Lung (tissue), 16 donors: ENCODE measurements around the gene FHIP2A. TPM values are rescaled to one million over a fixed set of nuclear protein-coding genes. Genes with fewer than 3 reads are reported as not detected.
"Not testable (repeated sequence)": the region's sequence is repeated elsewhere in the genome, so short reads cannot be mapped to it uniquely, and the experiment has no call there.

ENCODE experiments used
- ATAC-seq: fragments of 200-7000 bp; cut with Tn5 transposase; one replicate; pipeline ENCODE4 v1.9.1; 2020; ENCODE audit warnings: moderate number of reproducible peaks; ENCODE audit not compliant: insufficient read depth, low FRiP score
- DNase-seq, 3 donors: peaks; one replicate each; pipeline ENCODE4 v3.0.0-alpha.2; 2013 to 2017
- H3K27ac ChIP-seq, 2 donors: one replicate each; pipeline ENCODE4 v1.5.1; 2013; ENCODE audit warnings: mild to moderate bottlenecking in 2 of 2, moderate library complexity in 2 of 2, control low read depth in 1 of 2, inconsistent platforms in 1 of 2, low read depth in 1 of 2, low read length in 1 of 2
- H3K27me3 ChIP-seq, 3 donors: one replicate each; pipeline ENCODE4 v1.5.1; 2013; ENCODE audit warnings: low read length in 2 of 3; ENCODE audit not compliant: control insufficient read depth in 3 of 3, insufficient read depth in 3 of 3
- H3K36me3 ChIP-seq, 4 donors: one replicate each; pipeline ENCODE4 v1.5.1; 2013; ENCODE audit warnings: low read length in 4 of 4, mild to moderate bottlenecking in 1 of 4, moderate library complexity in 1 of 4; ENCODE audit not compliant: control insufficient read depth in 4 of 4, insufficient read depth in 4 of 4
- H3K4me1 ChIP-seq, 5 donors: one replicate each; pipeline ENCODE4 v1.5.1; 2013; ENCODE audit warnings: low read length in 5 of 5, mild to moderate bottlenecking in 2 of 5, moderate library complexity in 1 of 5; ENCODE audit not compliant: control insufficient read depth in 5 of 5, insufficient read depth in 5 of 5
- H3K4me3 ChIP-seq: one replicate; pipeline ENCODE4 v1.5.1; 2013; ENCODE audit warnings: mild to moderate bottlenecking, control low read depth, moderate library complexity
- H3K9ac ChIP-seq, 2 donors: one replicate each; pipeline ENCODE4 v1.5.1; 2013; ENCODE audit warnings: low read length in 2 of 2, control low read depth in 1 of 2; ENCODE audit not compliant: insufficient read depth in 1 of 2
- H3K9me3 ChIP-seq, 4 donors: one replicate each; pipeline ENCODE4 v1.5.1; 2013; ENCODE audit warnings: low read length in 3 of 4, mild to moderate bottlenecking in 1 of 4, moderate library complexity in 1 of 4; ENCODE audit not compliant: control insufficient read depth in 4 of 4, insufficient read depth in 3 of 4
- whole genome bisulfite sequencing, 2 donors: extraction: QIAGEN DNeasy Blood & Tissue Kit; methylation state at CpG; one replicate each; pipeline ENCODE4 v1.1.7; 2013; 5-methylcytosine and 5-hydroxymethylcytosine counted together
- long read RNA-seq, 5 donors: transcript quantifications; one replicate each; lab custom pipeline, GENCODE V29; 2026
- polyA plus RNA-seq, 2 donors: library from polyadenylated mRNA; stranded (reverse); fragments of 200-250 nt; gene quantifications; one replicate each; pipeline ENCODE4 v1.2.1, GENCODE V29; 2013
- total RNA-seq, 2 donors: library from RNA; depleted of rRNA in 1 of 2; stranded (reverse); fragments of >200 nt in 1 of 2; gene quantifications; one replicate each; pipeline ENCODE4 v1.2.1, GENCODE V29; 2014 to 2021
- TF ChIP-seq, protein P1 (sequence below): IDR thresholded peaks from 2 replicates; pipeline ENCODE4 v1.5.1; 2012; ENCODE audit warnings: mild to moderate bottlenecking; ENCODE audit errors: control extremely low read depth, extremely low read depth
- donor health status: control.
- donor health status: control.
- donor health status: Bipolar disorder and iron deficiency.
- donor health status: healthy.
- donor health status: DM: yes; HTN: yes; CAD: no.

FHIP2A gene, protein sequence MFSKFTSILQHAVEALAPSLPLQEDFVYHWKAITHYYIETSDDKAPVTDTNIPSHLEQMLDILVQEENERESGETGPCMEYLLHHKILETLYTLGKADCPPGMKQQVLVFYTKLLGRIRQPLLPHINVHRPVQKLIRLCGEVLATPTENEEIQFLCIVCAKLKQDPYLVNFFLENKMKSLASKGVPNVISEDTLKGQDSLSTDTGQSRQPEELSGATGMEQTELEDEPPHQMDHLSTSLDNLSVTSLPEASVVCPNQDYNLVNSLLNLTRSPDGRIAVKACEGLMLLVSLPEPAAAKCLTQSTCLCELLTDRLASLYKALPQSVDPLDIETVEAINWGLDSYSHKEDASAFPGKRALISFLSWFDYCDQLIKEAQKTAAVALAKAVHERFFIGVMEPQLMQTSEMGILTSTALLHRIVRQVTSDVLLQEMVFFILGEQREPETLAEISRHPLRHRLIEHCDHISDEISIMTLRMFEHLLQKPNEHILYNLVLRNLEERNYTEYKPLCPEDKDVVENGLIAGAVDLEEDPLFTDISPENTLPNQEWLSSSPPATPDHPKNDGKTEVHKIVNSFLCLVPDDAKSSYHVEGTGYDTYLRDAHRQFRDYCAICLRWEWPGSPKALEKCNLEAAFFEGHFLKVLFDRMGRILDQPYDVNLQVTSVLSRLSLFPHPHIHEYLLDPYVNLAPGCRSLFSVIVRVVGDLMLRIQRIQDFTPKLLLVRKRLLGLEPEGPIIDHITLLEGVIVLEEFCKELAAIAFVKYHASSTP
- total RNA-seq (10 to 100 TPM; 27.4 to 44.7 TPM), polyA plus RNA-seq (1 to 10 TPM; 7.9 to 8.2 TPM)
- long read RNA-seq, donor 1, full-length matches to known transcripts: 3 of 9 reads
- long read RNA-seq, donor 1, partial matches to known transcripts: 6 of 9 reads
- long read RNA-seq, donor 1, other reads (novel, unspliced or antisense): 0 of 9 reads
- long read RNA-seq, donor 2, partial matches to known transcripts: 0 of 2 reads
- long read RNA-seq, donor 2, other reads (novel, unspliced or antisense): 0 of 2 reads
- long read RNA-seq, donor 3, partial matches to known transcripts: 0 of 2 reads
- long read RNA-seq, donor 3, other reads (novel, unspliced or antisense): 0 of 2 reads
- long read RNA-seq, donor 4, partial matches to known transcripts: 0 of 1 reads
- long read RNA-seq, donor 4, other reads (novel, unspliced or antisense): 0 of 1 reads
- long read RNA-seq, donor 5, partial matches to known transcripts: 9 of 10 reads
- long read RNA-seq, donor 5, other reads (novel, unspliced or antisense): 0 of 10 reads

DNA sequence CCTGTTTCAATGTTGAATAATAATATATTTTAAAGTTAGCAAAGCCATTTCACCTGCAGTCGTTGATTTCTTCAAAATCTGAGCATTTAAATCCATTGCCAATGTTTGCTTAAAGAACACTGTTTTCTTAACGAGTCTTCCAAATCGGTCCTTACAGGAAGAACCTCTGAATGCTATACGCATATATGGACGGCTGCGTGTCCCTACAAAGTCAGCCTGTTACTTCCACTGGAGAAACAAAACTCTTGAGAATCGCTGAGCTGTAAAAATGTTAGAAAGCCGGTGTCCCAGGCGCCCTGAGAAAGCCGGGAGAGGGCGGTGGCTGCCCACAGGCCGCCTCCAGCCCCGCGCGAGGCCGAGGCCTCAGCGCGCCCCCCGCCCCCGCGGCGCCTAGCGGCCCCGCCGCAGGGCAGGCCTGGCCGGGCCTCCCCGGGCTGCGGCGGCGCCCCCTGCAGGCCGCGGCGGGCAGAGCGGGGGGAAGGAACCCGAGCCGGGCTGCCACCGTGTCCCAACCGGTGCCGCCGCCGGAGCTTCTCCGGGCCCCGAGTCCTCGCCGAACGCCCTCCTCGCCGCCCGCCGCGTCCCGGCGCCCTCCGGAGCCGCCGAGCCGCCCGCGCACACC, at the start of gene FHIP2A:
TSS of gene FHIP2A (plus strand) at position 488 of the 622 bp plus-strand sequence. CDS start 299 bp downstream, outside the sequence.
- H3K4me1 ChIP-seq: peaks cover 1 to 20% (median 15%) of the 10 kb centered on the region in 5 donors
- H3K27me3 ChIP-seq: no peaks in the 10 kb centered on the region
- peak within 1 kb of the TSS; percentile 91 to 98 for H3K9ac ChIP-seq
- H3K9me3 ChIP-seq: no peaks in the 10 kb centered on the region
- H3K4me3 ChIP-seq: peak within 1 kb of the TSS; percentile 93
- TF ChIP-seq, protein P1, sequence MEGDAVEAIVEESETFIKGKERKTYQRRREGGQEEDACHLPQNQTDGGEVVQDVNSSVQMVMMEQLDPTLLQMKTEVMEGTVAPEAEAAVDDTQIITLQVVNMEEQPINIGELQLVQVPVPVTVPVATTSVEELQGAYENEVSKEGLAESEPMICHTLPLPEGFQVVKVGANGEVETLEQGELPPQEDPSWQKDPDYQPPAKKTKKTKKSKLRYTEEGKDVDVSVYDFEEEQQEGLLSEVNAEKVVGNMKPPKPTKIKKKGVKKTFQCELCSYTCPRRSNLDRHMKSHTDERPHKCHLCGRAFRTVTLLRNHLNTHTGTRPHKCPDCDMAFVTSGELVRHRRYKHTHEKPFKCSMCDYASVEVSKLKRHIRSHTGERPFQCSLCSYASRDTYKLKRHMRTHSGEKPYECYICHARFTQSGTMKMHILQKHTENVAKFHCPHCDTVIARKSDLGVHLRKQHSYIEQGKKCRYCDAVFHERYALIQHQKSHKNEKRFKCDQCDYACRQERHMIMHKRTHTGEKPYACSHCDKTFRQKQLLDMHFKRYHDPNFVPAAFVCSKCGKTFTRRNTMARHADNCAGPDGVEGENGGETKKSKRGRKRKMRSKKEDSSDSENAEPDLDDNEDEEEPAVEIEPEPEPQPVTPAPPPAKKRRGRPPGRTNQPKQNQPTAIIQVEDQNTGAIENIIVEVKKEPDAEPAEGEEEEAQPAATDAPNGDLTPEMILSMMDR: peak; percentile 17
- peak; percentile 98 for ATAC-seq
- H3K27ac ChIP-seq: peak within 1 kb of the TSS; percentile 94 to 100
- 1 to 5% methylated on average over 16 to 59 of the region's 59 CpGs for WGBS, 2 donors
- peak; percentile 82 to 87 (median 85) for DNase-seq
- H3K36me3 ChIP-seq: peaks cover 0 to 3% (median 0%) of the 10 kb centered on the region in 4 donors

DNA sequence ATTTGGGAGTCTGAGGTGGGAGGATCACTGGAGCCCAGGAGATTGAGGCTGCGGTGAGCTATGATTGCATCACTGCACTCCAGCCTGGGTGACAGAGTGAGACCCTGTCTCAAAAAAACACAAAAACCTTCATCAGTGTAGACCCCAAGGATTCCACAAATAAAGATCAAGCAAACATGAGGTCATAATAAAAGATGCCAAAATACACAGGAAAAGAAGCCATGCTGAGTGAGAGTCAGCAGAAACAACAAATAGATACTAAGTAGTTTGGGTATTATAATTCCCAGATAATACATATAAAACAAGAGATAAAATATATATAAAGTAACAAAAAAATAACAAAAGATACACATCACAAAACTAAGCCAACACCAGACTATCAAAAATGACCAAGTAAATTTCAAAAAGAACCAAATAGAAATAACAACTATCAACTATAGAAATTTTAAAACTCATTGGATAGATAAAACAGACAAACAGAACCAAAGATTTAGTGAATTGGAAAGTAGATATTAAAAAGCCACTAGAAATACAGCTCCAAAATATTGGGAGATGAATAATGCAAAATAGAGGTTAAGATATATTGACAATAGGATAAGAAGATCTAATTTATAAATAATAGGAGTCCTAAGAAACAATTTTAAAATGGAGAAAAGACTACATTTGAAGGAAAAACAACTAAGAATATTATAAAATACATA, 48.9 kb upstream of the FHIP2A start:
- TF ChIP-seq, protein P1: no peak
- Histone ChIP-seq H3K4me3 (no peak overlapping the region), H3K36me3 (no peaks in the 10 kb centered on the region), H3K27ac (no peak overlapping the region), H3K27me3 (no peaks in the 10 kb centered on the region), H3K4me1 (peaks cover 0 to 3% (median 0%) of the 10 kb centered on the region in 5 donors), H3K9ac (no peak overlapping the region), H3K9me3 (no peaks in the 10 kb centered on the region)
- WGBS, 2 donors: 96 to 100% methylated on average over 1 of the region's 1 CpG
- no peak for ATAC-seq
- no peak for DNase-seq

DNA sequence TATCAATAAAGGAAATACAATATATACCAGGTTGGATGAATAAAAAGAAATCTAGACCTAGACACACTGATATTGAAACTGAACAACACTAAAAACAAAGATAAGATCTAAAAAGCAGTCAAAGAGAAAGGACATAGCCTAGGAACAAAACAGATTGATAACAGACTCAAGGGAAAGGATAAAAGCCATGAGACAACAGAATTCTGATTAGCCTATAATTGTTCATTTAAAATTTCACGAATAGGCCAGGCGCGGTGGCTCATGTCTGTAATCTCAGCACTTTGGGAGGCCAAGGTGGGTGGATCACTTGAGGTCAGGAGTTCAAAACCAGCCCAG, 48.4 kb upstream of the FHIP2A start:
- peaks cover 0 to under 1% (median 0%) of the 10 kb centered on the region in 5 donors for H3K4me1 ChIP-seq
- H3K27ac ChIP-seq: no peak overlapping the region
- DNase-seq (no peak), ATAC-seq (no peak)
- H3K27me3 ChIP-seq: no peaks in the 10 kb centered on the region
- TF ChIP-seq, protein P1: no peak
- WGBS, 2 donors: 65 to 88% methylated on average over 3 of the region's 3 CpGs
- no peak overlapping the region for H3K9ac ChIP-seq
- H3K9me3 ChIP-seq: no peaks in the 10 kb centered on the region
- no peaks in the 10 kb centered on the region for H3K36me3 ChIP-seq
- no peak overlapping the region for H3K4me3 ChIP-seq

DNA sequence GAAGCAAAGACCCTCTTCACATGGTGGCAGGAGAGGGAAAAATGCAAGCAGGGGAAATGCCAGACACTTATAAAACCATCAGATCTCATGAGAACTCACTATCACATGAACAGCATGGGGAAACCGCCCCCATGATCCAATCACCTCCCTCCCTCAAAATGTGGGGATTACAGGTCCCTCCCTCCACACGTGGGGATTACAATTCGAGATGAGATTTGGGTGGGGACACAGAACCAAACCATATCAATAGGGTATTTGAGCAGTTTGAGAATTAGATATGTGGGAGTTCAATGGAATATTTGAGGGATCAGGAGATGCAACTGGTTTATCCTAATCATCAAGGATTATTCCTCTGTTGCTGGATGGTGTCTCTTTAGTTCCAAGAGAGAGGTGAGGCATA, 46.5 kb upstream of the FHIP2A start:
- not testable (repeated sequence) for H3K9me3 ChIP-seq, DNase-seq, H3K9ac ChIP-seq, H3K36me3 ChIP-seq, ATAC-seq, H3K4me3 ChIP-seq, H3K27me3 ChIP-seq, H3K27ac ChIP-seq
- peaks cover 0 to 18% (median 5%) of the 10 kb centered on the region in 5 donors for H3K4me1 ChIP-seq
- 88 to 94% methylated on average over 3 of the region's 3 CpGs for WGBS, 2 donors
